Neural progenitor cell (in vitro differentiated cells): ENCODE data around the gene TAF7L. TPM values are rescaled to one million over a fixed set of nuclear protein-coding genes. Genes with fewer than 3 reads are reported as not detected.
A peak's percentile ranks its signal among the peaks of the same experiment; 100 is the strongest.

Source experiments
- DNase-seq: peaks from one replicate; pipeline ENCODE4 v3.0.0-alpha.2; 2016; ENCODE audit warnings: low spot score
- H2AFZ ChIP-seq: fragments of 200-600 bp; sonication (generic); replicated peaks from 2 replicates; pipeline ENCODE4 v1.6.1; 2016; ENCODE audit warnings: antibody characterized with exemption
- H3F3A ChIP-seq: fragments of 200-600 bp; sonication (generic); 2 replicates; pipeline ENCODE4 v1.6.1; 2016; ENCODE audit warnings: antibody characterized with exemption, low read depth
- H3K27ac ChIP-seq: fragments of 200-600 bp; sonication (generic); 2 replicates; pipeline ENCODE4 v1.5.1; 2016; ENCODE audit warnings: mild to moderate bottlenecking
- H3K27me3 ChIP-seq: fragments of 200-600 bp; sonication (generic); 2 replicates; pipeline ENCODE4 v1.6.1; 2016; ENCODE audit warnings: mild to moderate bottlenecking, moderate library complexity
- H3K36me3 ChIP-seq: fragments of 200-600 bp; sonication (generic); 2 replicates; pipeline ENCODE4 v1.5.1; 2016
- H3K4me1 ChIP-seq: fragments of 200-600 bp; sonication (generic); 2 replicates; pipeline ENCODE4 v1.6.1; 2016; ENCODE audit warnings: mixed run types
- H3K4me2 ChIP-seq: fragments of 200-600 bp; sonication (generic); 2 replicates; pipeline ENCODE4 v1.6.1; 2016
- H3K4me3 ChIP-seq: fragments of 200-600 bp; sonication (generic); 2 replicates; pipeline ENCODE4 v1.5.1; 2016
- H3K79me2 ChIP-seq: fragments of 200-600 bp; sonication (generic); 2 replicates; pipeline ENCODE4 v1.6.1; 2016; ENCODE audit warnings: low read depth
- H3K9ac ChIP-seq: fragments of 200-600 bp; sonication (generic); 2 replicates; pipeline ENCODE4 v1.6.1; 2016
- H3K9me3 ChIP-seq: fragments of 200-600 bp; sonication (generic); 2 replicates; pipeline ENCODE4 v1.5.1; 2016; ENCODE audit warnings: low read depth
- H4K20me1 ChIP-seq: fragments of 200-600 bp; sonication (generic); 2 replicates; pipeline ENCODE4 v1.6.1; 2016; ENCODE audit warnings: low read depth
- H3K27ac Mint-ChIP-seq: 3 replicates; pipeline ENCODE4 v1.8.0; 2021; ENCODE audit warnings: mixed read lengths
- H3K27me3 Mint-ChIP-seq: 2 replicates; pipeline ENCODE4 v1.8.0; 2022; ENCODE audit warnings: low read depth, mild to moderate bottlenecking, inconsistent platforms, moderate library complexity, mixed read lengths; ENCODE audit not compliant: insufficient read depth
- H3K36me3 Mint-ChIP-seq: 3 replicates; pipeline ENCODE4 v1.8.0; 2021; ENCODE audit warnings: mixed read lengths
- H3K4me1 Mint-ChIP-seq: 3 replicates; pipeline ENCODE4 v1.8.0; 2021; ENCODE audit warnings: mixed read lengths
- H3K4me3 Mint-ChIP-seq: 3 replicates; pipeline ENCODE4 v1.8.0; 2021; ENCODE audit warnings: mild to moderate bottlenecking, moderate library complexity, mixed read lengths
- H3K9me3 Mint-ChIP-seq: 3 replicates; pipeline ENCODE4 v1.8.0; 2020; ENCODE audit warnings: mixed read lengths
- EZH2 ChIP-seq: fragments of 200-600 bp; sonication (generic); IDR thresholded peaks from 2 replicates; pipeline ENCODE4 v1.6.1; 2017; ENCODE audit warnings: antibody characterized with exemption, mild to moderate bottlenecking, moderate library complexity
- EZH2phosphoT487 ChIP-seq: fragments of 200-600 bp; sonication (generic); IDR thresholded peaks from 2 replicates; pipeline ENCODE4 v1.6.1; 2017; ENCODE audit warnings: antibody characterized with exemption
- total RNA-seq: library from RNA; depleted of rRNA; stranded (reverse); fragments of >200 nt; gene quantifications from 2 replicates; pipeline ENCODE4 v1.2.3, GENCODE V29; 2015; ENCODE audit warnings: low replicate concordance
- TF ChIP-seq, protein P1 (sequence below): fragments of 200-600 bp; sonication (generic); IDR thresholded peaks from 2 replicates; pipeline ENCODE4 v1.5.1; 2017; ENCODE audit warnings: antibody characterized with exemption, mild to moderate bottlenecking

The TAF7L gene
- total RNA-seq, 1 donor from 2014 or later, result not detected

- Histone ChIP-seq H3K4me1 (no peaks in the 10 kb centered on the region), H4K20me1 (no peaks in the 10 kb centered on the region), H3K79me2 (no peaks in the 10 kb centered on the region), H3K36me3 (no peaks in the 10 kb centered on the region), H3F3A (no peaks in the 10 kb centered on the region), H3K27me3 (no peaks in the 10 kb centered on the region), H3K9me3 (no peaks in the 10 kb centered on the region), H3K4me2 (no peak overlapping the region), H3K27ac (no peak overlapping the region), H3K9ac (no peak overlapping the region), H2AFZ (no peak overlapping the region), H3K4me3 (no peak overlapping the region)
- H3K27ac Mint-ChIP-seq, result no peak overlapping the region
- no peaks in the 10 kb centered on the region for H3K27me3 Mint-ChIP-seq
- no peaks in the 10 kb centered on the region for H3K36me3 Mint-ChIP-seq
- no peak overlapping the region for H3K4me3 Mint-ChIP-seq
- H3K4me1 Mint-ChIP-seq, result peaks cover 13% of the 10 kb centered on the region
- TF ChIP-seq EZH2phosphoT487 (no peak), EZH2 (no peak)
- TF ChIP-seq, protein P1, sequence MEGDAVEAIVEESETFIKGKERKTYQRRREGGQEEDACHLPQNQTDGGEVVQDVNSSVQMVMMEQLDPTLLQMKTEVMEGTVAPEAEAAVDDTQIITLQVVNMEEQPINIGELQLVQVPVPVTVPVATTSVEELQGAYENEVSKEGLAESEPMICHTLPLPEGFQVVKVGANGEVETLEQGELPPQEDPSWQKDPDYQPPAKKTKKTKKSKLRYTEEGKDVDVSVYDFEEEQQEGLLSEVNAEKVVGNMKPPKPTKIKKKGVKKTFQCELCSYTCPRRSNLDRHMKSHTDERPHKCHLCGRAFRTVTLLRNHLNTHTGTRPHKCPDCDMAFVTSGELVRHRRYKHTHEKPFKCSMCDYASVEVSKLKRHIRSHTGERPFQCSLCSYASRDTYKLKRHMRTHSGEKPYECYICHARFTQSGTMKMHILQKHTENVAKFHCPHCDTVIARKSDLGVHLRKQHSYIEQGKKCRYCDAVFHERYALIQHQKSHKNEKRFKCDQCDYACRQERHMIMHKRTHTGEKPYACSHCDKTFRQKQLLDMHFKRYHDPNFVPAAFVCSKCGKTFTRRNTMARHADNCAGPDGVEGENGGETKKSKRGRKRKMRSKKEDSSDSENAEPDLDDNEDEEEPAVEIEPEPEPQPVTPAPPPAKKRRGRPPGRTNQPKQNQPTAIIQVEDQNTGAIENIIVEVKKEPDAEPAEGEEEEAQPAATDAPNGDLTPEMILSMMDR, result no peak
- no peak for DNase-seq
- no peaks in the 10 kb centered on the region for H3K9me3 Mint-ChIP-seq
Measured at GRCh38 chrX:101223226-101223625, 67.9 kb downstream of the TAF7L start.

DNA sequence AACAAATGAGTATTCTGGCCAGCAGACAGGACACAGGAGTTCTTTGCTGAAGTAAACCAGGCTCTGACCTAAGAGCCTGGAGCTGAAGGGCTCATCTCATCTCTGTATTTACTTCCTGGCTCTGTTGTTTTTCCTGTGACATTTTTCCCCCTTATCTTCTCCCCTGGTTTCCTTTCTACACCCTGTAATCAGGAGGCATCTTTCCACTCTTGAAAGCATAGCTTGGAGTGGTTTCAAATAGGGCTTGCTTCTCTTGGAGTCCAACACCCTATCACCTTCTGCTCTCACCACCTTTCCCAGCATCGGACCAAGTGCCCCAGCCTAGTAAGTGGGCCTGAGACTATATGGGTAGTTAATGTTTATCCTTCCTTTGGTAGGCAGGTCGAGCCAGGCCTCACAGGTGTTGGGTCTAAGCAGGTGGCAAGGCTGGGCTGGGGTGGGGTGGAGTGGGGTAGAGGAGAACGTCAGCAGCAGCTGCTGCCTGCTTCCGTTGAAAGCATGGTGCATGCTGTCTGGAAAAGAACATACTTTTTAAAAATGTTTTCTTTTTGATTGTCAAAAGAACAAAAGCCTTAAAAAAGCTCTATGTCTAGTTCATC is 70.4 kb downstream of the TAF7L start:
- H4K20me1 ChIP-seq, result no peaks in the 10 kb centered on the region
- peak overlapping the region; percentile 46 for H3K4me3 Mint-ChIP-seq
- H3K9ac ChIP-seq, result no peak overlapping the region
- H3K79me2 ChIP-seq, result no peaks in the 10 kb centered on the region
- H3K36me3 ChIP-seq, result no peaks in the 10 kb centered on the region
- H3K27me3 Mint-ChIP-seq, result no peaks in the 10 kb centered on the region
- H3K27ac Mint-ChIP-seq, result peak overlapping the region; percentile 48
- no peaks in the 10 kb centered on the region for H3K36me3 Mint-ChIP-seq
- no peak overlapping the region for H2AFZ ChIP-seq
- no peaks in the 10 kb centered on the region for H3K9me3 ChIP-seq
- DNase-seq, result no peak
- no peaks in the 10 kb centered on the region for H3K27me3 ChIP-seq
- no peaks in the 10 kb centered on the region for H3F3A ChIP-seq
- H3K4me2 ChIP-seq, result no peak overlapping the region
- peaks cover 13% of the 10 kb centered on the region for H3K4me1 Mint-ChIP-seq
- H3K27ac ChIP-seq, result no peak overlapping the region
- H3K4me3 ChIP-seq, result no peak overlapping the region
- TF ChIP-seq, protein P1, result no peak
- no peak for TF ChIP-seq EZH2
- no peak for TF ChIP-seq EZH2phosphoT487
- no peaks in the 10 kb centered on the region for H3K4me1 ChIP-seq
- H3K9me3 Mint-ChIP-seq, result no peaks in the 10 kb centered on the region

DNA sequence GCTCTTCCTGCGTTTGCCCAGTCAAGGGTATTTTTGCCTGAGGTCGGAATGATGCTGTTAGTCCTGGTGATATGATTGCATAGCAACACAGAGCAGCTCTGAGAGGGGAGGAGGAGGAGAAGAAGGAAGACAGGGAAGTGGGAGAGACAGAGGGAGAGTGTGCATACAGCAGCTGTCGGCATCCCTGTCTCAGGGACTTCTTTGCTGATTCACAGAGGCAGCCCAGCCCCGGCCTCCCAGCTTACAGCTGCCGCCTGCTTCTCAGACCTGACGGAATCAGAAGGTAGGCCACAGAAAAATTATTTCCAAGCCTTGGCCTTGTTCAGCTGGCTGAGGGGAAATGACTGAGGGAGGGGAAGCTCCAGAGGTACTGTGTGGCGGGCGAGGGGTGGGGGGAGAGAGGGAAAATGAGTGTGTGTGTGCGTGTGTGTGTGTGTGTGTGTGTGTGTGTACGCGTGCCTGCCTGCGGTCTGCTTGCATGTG is 71.2 kb downstream of the TAF7L start:
- no peak overlapping the region for H3K9ac ChIP-seq

More for the DNA sequence above, 71.2 kb downstream of the TAF7L start:
- Mint-ChIP-seq H3K27me3 (no peaks in the 10 kb centered on the region), H3K27ac (peak overlapping the region; percentile 72), H3K4me1 (peaks cover 13% of the 10 kb centered on the region), H3K4me3 (peak overlapping the region; percentile 67), H3K36me3 (no peaks in the 10 kb centered on the region), H3K9me3 (no peaks in the 10 kb centered on the region)
- H3K27ac ChIP-seq, result no peak overlapping the region
- H3K4me1 ChIP-seq, result no peaks in the 10 kb centered on the region
- no peaks in the 10 kb centered on the region for H3K27me3 ChIP-seq
- H3F3A ChIP-seq, result no peaks in the 10 kb centered on the region
- H3K9me3 ChIP-seq, result no peaks in the 10 kb centered on the region
- no peaks in the 10 kb centered on the region for H3K79me2 ChIP-seq
- H4K20me1 ChIP-seq, result no peaks in the 10 kb centered on the region
- DNase-seq, result peak; percentile 20
- peak overlapping the region; percentile 87 for H2AFZ ChIP-seq
- TF ChIP-seq, protein P1, result no peak
- TF ChIP-seq EZH2phosphoT487 (no peak), EZH2 (no peak)
- H3K4me2 ChIP-seq, result no peak overlapping the region
- H3K4me3 ChIP-seq, result no peak overlapping the region
- H3K36me3 ChIP-seq, result no peaks in the 10 kb centered on the region
